Neural cell (in vitro differentiated cells): ENCODE results near the gene IL31.

Source experiments
- CTCF ChIP-seq: fragments of 450-650 bp; IDR thresholded peaks from 2 replicates; pipeline ENCODE4 v1.5.1; 2014; ENCODE audit warnings: antibody characterized with exemption, mild to moderate bottlenecking, moderate library complexity; ENCODE audit not compliant: poor library complexity, severe bottlenecking
- EP300 ChIP-seq: fragments of 450-650 bp; conservative IDR thresholded peaks from 2 replicates; pipeline ENCODE4 v1.6.1; 2014; ENCODE audit warnings: antibody characterized with exemption, mild to moderate bottlenecking, moderate library complexity; ENCODE audit not compliant: poor library complexity, severe bottlenecking
- EZH2 ChIP-seq: fragments of 200-600, 300-800 bp; shearing (Covaris generic), sonication (generic); IDR thresholded peaks from 2 replicates; pipeline ENCODE4 v1.6.1; 2014; ENCODE audit warnings: antibody characterized with exemption, low read length, borderline replicate concordance, mild to moderate bottlenecking; ENCODE audit not compliant: insufficient read depth, poor library complexity, severe bottlenecking
- MXI1 ChIP-seq: fragments of 450-650 bp; conservative IDR thresholded peaks from 2 replicates; pipeline ENCODE4 v1.6.1; 2014; ENCODE audit warnings: antibody characterized with exemption, mild to moderate bottlenecking; ENCODE audit not compliant: poor library complexity, severe bottlenecking
- POLR2AphosphoS5 ChIP-seq: IDR thresholded peaks from 2 replicates; pipeline ENCODE4 v1.6.1; 2012

- TF ChIP-seq EZH2 (no peak), POLR2AphosphoS5 (no peak), CTCF (no peak), MXI1 (no peak), EP300 (no peak)
Observed at GRCh38 chr12:122159882-122160281, 14.1 kb downstream of the IL31 start.
